Endothelial cell of umbilical vein (primary cell): ENCODE measurements around the gene ARHGAP10. TPM values are rescaled to one million over a fixed set of nuclear protein-coding genes. Genes with fewer than 3 reads are reported as not detected.

ENCODE experiments used
- BruUV-seq: library from RNA; stranded (reverse); fragments of 400-500 nt; replicated peaks from 2 replicates; lab custom pipeline; 2021; lab: Mats Ljungman, UMichigan
- CTCF ChIA-PET: fragments of 300-600, 350-600 bp; sonication (Branson Sonifier 250); formaldehyde crosslinking; loops from one replicate; lab custom pipeline; 2021; ENCODE audit warnings: antibody characterized with exemption, inconsistent platforms; lab: Charles Lee
- POLR2A ChIA-PET: fragments of 300-600, 350-600 bp; sonication (Branson Sonifier 250); formaldehyde crosslinking; loops from one replicate; lab custom pipeline; 2021; ENCODE audit warnings: antibody characterized with exemption, inconsistent platforms; lab: Charles Lee
- DNase-seq: peaks from one replicate; pipeline ENCODE4 v3.0.0-alpha.2; 2011; ENCODE audit warnings: low read depth, low spot score
- FAIRE-seq: peaks from 2 replicates; lab custom pipeline; 2011; peaks lifted over from hg19 to GRCh38; lab: Jason Lieb, UNC
- H2AFZ ChIP-seq: 2 replicates; pipeline ENCODE4 v1.6.0; 2012; ENCODE audit warnings: low read depth, low read length, control low read depth, inconsistent platforms
- H3K27ac ChIP-seq: 2 replicates; pipeline ENCODE4 v1.5.1; 2011; ENCODE audit warnings: low read depth, mild to moderate bottlenecking, control low read depth, low read length, moderate library complexity; ENCODE audit not compliant: insufficient read depth
- H3K27me3 ChIP-seq, 2 experiments: 2 replicates each; pipeline versions ENCODE4 v1.6.0 to v1.6.1; 2011; ENCODE audit warnings: low read length in 2 of 2, mixed read lengths in 1 of 2; ENCODE audit not compliant: control insufficient read depth in 2 of 2, insufficient read depth in 2 of 2
- H3K36me3 ChIP-seq, 2 experiments: 2 replicates in 1 of 2; 3 replicates in 1 of 2; pipeline ENCODE4 v1.5.1; 2011; ENCODE audit warnings: low read length in 2 of 2, mild to moderate bottlenecking in 1 of 2, moderate library complexity in 1 of 2; ENCODE audit not compliant: control insufficient read depth in 2 of 2, insufficient read depth in 2 of 2; ENCODE audit errors: extremely low read depth in 1 of 2
- H3K4me1 ChIP-seq: 3 replicates; pipeline ENCODE4 v1.5.1; 2011; ENCODE audit warnings: mild to moderate bottlenecking, low read length; ENCODE audit not compliant: control insufficient read depth, insufficient read depth; ENCODE audit errors: extremely low read depth
- H3K4me2 ChIP-seq: 2 replicates; pipeline ENCODE4 v1.6.1; 2011; ENCODE audit warnings: low read length, control low read depth, mixed read lengths; ENCODE audit not compliant: insufficient read depth
- H3K4me3 ChIP-seq, 3 experiments: fragments of 200-600 bp in 1 of 3; sonication (generic), shearing (Covaris generic) in 1 of 3; replicated peaks in 1 of 3; 2 replicates each; pipeline ENCODE4 v1.5.1; 2011 to 2016; ENCODE audit warnings: control low read depth in 3 of 3, low read length in 3 of 3, mild to moderate bottlenecking in 2 of 3, inconsistent platforms in 1 of 3, low read depth in 1 of 3, moderate library complexity in 1 of 3; ENCODE audit not compliant: insufficient read depth in 1 of 3
- H3K79me2 ChIP-seq: 2 replicates; pipeline ENCODE4 v1.6.0; 2012; ENCODE audit warnings: low read length, inconsistent platforms; ENCODE audit not compliant: control insufficient read depth, insufficient read depth
- H3K9ac ChIP-seq: replicated peaks from 2 replicates; pipeline ENCODE3; 2011; ENCODE audit warnings: low read length, control low read depth; ENCODE audit not compliant: insufficient read depth; ENCODE audit errors: extremely low read depth
- H3K9me1 ChIP-seq: replicated peaks from 3 replicates; pipeline ENCODE4 v1.6.0; 2011; ENCODE audit warnings: mild to moderate bottlenecking, low read length; ENCODE audit not compliant: control insufficient read depth, insufficient read depth; ENCODE audit errors: extremely low read depth
- H3K9me3 ChIP-seq: replicated peaks from 2 replicates; pipeline ENCODE4 v1.5.1; 2012; ENCODE audit warnings: low read length, inconsistent platforms; ENCODE audit not compliant: control insufficient read depth, insufficient read depth
- H4K20me1 ChIP-seq: replicated peaks from 2 replicates; pipeline ENCODE3; 2011; ENCODE audit warnings: mild to moderate bottlenecking, low read length; ENCODE audit not compliant: control insufficient read depth, insufficient read depth; ENCODE audit errors: extremely low read depth
- CTCF ChIP-seq, 2 donors: IDR thresholded peaks; 1 replicate in 1 of 2; 2 replicates in 1 of 2; pipeline ENCODE4 v1.5.1; 2011; ENCODE audit warnings: low read length in 2 of 2, mild to moderate bottlenecking in 2 of 2, moderate library complexity in 2 of 2, control low read depth in 1 of 2, inconsistent platforms in 1 of 2, low read depth in 1 of 2; ENCODE audit not compliant: insufficient read depth in 1 of 2; ENCODE audit errors: extremely low read depth in 1 of 2
- EZH2 ChIP-seq: IDR thresholded peaks from 2 replicates; pipeline ENCODE4 v1.6.1; 2012; ENCODE audit warnings: borderline replicate concordance, low read depth, mild to moderate bottlenecking, moderate library complexity, low read length, inconsistent platforms; ENCODE audit not compliant: severe bottlenecking
- FOS ChIP-seq: IDR thresholded peaks from 2 replicates; pipeline ENCODE4 v1.6.1; 2011; ENCODE audit warnings: mild to moderate bottlenecking, low read length, moderate library complexity, borderline replicate concordance; ENCODE audit not compliant: insufficient read depth
- GATA2 ChIP-seq: IDR thresholded peaks from 2 replicates; pipeline ENCODE4 v1.7.0; 2011; ENCODE audit warnings: low read depth, mild to moderate bottlenecking, moderate library complexity, mixed read lengths, low read length; ENCODE audit not compliant: insufficient read length, insufficient read depth
- JUN ChIP-seq: IDR thresholded peaks from 2 replicates; pipeline ENCODE4 v1.6.1; 2011; ENCODE audit warnings: borderline replicate concordance, low read depth; ENCODE audit not compliant: insufficient read length, insufficient read depth
- MYC ChIP-seq: IDR thresholded peaks from one replicate; pipeline ENCODE4 v1.6.1; 2011; ENCODE audit warnings: mild to moderate bottlenecking, low read depth, low read length
- POLR2A ChIP-seq: IDR thresholded peaks from 2 replicates; pipeline ENCODE4 v1.6.1; 2012; ENCODE audit warnings: low read depth, mild to moderate bottlenecking, control low read depth, low read length
- POLR2AphosphoS5 ChIP-seq: IDR thresholded peaks from 2 replicates; pipeline ENCODE4 v1.6.1; 2012; ENCODE audit warnings: low read depth, mild to moderate bottlenecking, control low read depth, low read length, moderate library complexity; ENCODE audit not compliant: insufficient read depth
- dilution Hi-C: fragments of 300-500 bp; cut with MboI; formaldehyde crosslinking; loops from one replicate; pipeline ENCODE4 v1.15.0; 2019; ENCODE audit warnings: low sequenced_read_pairs; ENCODE audit not compliant: extremely low pct_ligation_motif_present
- intact Hi-C: fragments of 100-400 bp; cut with micrococcal nuclease; formaldehyde crosslinking; loops from one replicate; pipeline ENCODE4 v1.10.0; 2022
- polyA plus RNA-seq, 4 experiments: library from polyadenylated mRNA; depleted of rRNA in 3 of 4; stranded (reverse) in 3 of 4; unstranded in 1 of 4; fragments of >200 nt; gene quantifications; 2 replicates each; pipeline versions ENCODE4 v1.2.1 to v1.2.3, GENCODE V29; 2011 to 2012; ENCODE audit warnings: missing spikeins in 1 of 4
- total RNA-seq: library from RNA; stranded (reverse); gene quantifications from 2 replicates; pipeline ENCODE4 v1.2.3, GENCODE V29; 2021
- TF ChIP-seq, protein P1 (sequence below): IDR thresholded peaks from 2 replicates; pipeline ENCODE4 v1.6.1; 2011; ENCODE audit not compliant: insufficient read depth, insufficient read length

ARHGAP10 gene
- total and polyA plus RNA-seq, 2 donors (not counting 3 experiments of a cell fraction or from before 2014, with no cell fraction given) = 20.4 to 36.7 TPM

GRCh38 chr4:148076964-148077363, 345.1 kb downstream of the ARHGAP10 start:
- no peak overlapping the region for H3K27ac ChIP-seq
- FAIRE-seq = no peak
- BruUV-seq = no TSS peak
- no peak for DNase-seq
- no peaks in the 10 kb centered on the region for H3K27me3 ChIP-seq
- no peaks in the 10 kb centered on the region for H4K20me1 ChIP-seq
- peaks cover 2% of the 10 kb centered on the region in 2 experiments for H3K36me3 ChIP-seq
- H3K9me1 ChIP-seq = no peaks in the 10 kb centered on the region
- H3K9ac ChIP-seq = no peak overlapping the region
- no peak overlapping the region for H3K4me2 ChIP-seq
- H3K79me2 ChIP-seq = no peaks in the 10 kb centered on the region
- intact Hi-C loops = no loop called here
- H2AFZ ChIP-seq = no peak overlapping the region
- H3K4me1 ChIP-seq = no peaks in the 10 kb centered on the region
- H3K9me3 ChIP-seq = no peaks in the 10 kb centered on the region
- dilution Hi-C loops = no loop called here
- no peak for TF ChIP-seq EZH2
- no peak for TF ChIP-seq POLR2A
- TF ChIP-seq GATA2 = no peak
- no peak for TF ChIP-seq CTCF (IDR thresholded peaks at IDR 0.05; ENCODE audit: extremely low read depth in 1 of 2, insufficient read depth in 1 of 2, low read depth in 1 of 2, low read length in 2 of 2)
- TF ChIP-seq FOS = no peak
- TF ChIP-seq POLR2AphosphoS5 = no peak
- TF ChIP-seq MYC = no peak
- TF ChIP-seq, protein P1, sequence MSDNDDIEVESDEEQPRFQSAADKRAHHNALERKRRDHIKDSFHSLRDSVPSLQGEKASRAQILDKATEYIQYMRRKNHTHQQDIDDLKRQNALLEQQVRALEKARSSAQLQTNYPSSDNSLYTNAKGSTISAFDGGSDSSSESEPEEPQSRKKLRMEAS = no peak
- TF ChIP-seq JUN = no peak
- POLR2A ChIA-PET = no interaction called here
- CTCF ChIA-PET = interaction anchor here (0.9 to 2.3 kb wide), 2 partner anchors 10 to 49 kb away, joined by 3 to 7 read pairs; no protein-coding TSS in a partner anchor
- no peak overlapping the region for H3K4me3 ChIP-seq
